Colonic mucosa (tissue), 4 donors: ENCODE results near the gene CACNB1. TPM values are rescaled to one million over a fixed set of nuclear protein-coding genes. Genes with fewer than 3 reads are reported as not detected.
"Not testable (repeated sequence)": the region's sequence is repeated elsewhere in the genome, so short reads cannot be mapped to it uniquely, and the experiment has no call there.

Experiments
- DNase-seq: peaks from one replicate; pipeline ENCODE4 v3.0.0-alpha.2; 2020
- H3K27ac ChIP-seq: fragments of 200-600 bp; one replicate; pipeline ENCODE4 v1.8.0; 2021
- H3K27me3 ChIP-seq: fragments of 200-600 bp; one replicate; pipeline ENCODE4 v1.8.0; 2021
- H3K36me3 ChIP-seq: fragments of 200-600 bp; one replicate; pipeline ENCODE4 v1.8.0; 2021
- H3K4me1 ChIP-seq: fragments of 200-600 bp; one replicate; pipeline ENCODE4 v1.8.0; 2021; ENCODE audit warnings: mild to moderate bottlenecking
- H3K4me3 ChIP-seq: fragments of 200-600 bp; one replicate; pipeline ENCODE4 v1.8.0; 2021
- H3K9ac ChIP-seq, 2 donors: one replicate each; pipeline ENCODE4 v1.7.0; 2013; ENCODE audit warnings: control low read depth in 2 of 2, low read depth in 2 of 2, low read length in 2 of 2
- H3K9me3 ChIP-seq: fragments of 200-600 bp; one replicate; pipeline ENCODE4 v1.8.0; 2021
- intact Hi-C: fragments of 100-400 bp; cut with DNase I; formaldehyde crosslinking; loops from one replicate; pipeline ENCODE4 v1.14.1; 2022
- total RNA-seq, 2 donors: library from RNA; stranded (reverse); fragmentation: NEBNext Ultra II Directional in 1 of 2; extraction: Animal tissue kit (Norgen Biotek cat#: 25700) in 1 of 2; gene quantifications; one replicate each; pipeline ENCODE4 v1.2.1, GENCODE V29; 2021
- TF ChIP-seq, protein P1 (sequence below): fragments of 200-600 bp; IDR thresholded peaks from one replicate; pipeline ENCODE4 v1.8.0; 2022; ENCODE audit warnings: antibody characterized with exemption, mild to moderate bottlenecking
- donor health status: healthy.
- donor health status: DM: no; HTN: no; CAD: no.
- donor health status: DM: no; HTN: no; CAD: no.

CACNB1 gene
- total RNA-seq, 2 donors from 2014 or later = 5.9 to 8.8 TPM

DNA sequence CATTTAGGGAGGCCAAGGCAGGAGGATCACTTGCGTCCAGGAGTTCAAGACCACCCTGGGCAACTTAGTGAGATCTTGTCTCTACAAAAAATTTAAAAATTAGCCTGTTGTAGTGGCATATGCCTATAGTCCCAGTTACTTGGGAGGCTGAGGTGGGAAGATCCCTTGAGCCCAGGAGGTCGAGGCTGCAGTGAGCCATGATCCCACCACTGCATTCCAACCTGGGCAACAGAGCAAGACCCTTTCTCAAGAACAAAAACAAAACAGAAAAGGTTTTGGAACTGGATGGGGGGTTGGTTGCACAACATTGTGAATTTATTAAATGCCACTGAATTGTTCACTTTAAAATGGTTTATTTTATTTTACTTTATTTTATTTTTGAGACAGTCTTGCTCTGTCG lies 67.3 kb downstream of the CACNB1 start:
- Histone ChIP-seq H3K27ac (no peak overlapping the region), H3K4me1 (no peaks in the 10 kb centered on the region), H3K9me3 (no peaks in the 10 kb centered on the region), H3K4me3 (no peak overlapping the region), H3K9ac (no peak overlapping the region), H3K36me3 (no peaks in the 10 kb centered on the region), H3K27me3 (no peaks in the 10 kb centered on the region)
- intact Hi-C loops = no loop called here
- TF ChIP-seq, protein P1, sequence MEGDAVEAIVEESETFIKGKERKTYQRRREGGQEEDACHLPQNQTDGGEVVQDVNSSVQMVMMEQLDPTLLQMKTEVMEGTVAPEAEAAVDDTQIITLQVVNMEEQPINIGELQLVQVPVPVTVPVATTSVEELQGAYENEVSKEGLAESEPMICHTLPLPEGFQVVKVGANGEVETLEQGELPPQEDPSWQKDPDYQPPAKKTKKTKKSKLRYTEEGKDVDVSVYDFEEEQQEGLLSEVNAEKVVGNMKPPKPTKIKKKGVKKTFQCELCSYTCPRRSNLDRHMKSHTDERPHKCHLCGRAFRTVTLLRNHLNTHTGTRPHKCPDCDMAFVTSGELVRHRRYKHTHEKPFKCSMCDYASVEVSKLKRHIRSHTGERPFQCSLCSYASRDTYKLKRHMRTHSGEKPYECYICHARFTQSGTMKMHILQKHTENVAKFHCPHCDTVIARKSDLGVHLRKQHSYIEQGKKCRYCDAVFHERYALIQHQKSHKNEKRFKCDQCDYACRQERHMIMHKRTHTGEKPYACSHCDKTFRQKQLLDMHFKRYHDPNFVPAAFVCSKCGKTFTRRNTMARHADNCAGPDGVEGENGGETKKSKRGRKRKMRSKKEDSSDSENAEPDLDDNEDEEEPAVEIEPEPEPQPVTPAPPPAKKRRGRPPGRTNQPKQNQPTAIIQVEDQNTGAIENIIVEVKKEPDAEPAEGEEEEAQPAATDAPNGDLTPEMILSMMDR = no peak
- DNase-seq = no peak

DNA sequence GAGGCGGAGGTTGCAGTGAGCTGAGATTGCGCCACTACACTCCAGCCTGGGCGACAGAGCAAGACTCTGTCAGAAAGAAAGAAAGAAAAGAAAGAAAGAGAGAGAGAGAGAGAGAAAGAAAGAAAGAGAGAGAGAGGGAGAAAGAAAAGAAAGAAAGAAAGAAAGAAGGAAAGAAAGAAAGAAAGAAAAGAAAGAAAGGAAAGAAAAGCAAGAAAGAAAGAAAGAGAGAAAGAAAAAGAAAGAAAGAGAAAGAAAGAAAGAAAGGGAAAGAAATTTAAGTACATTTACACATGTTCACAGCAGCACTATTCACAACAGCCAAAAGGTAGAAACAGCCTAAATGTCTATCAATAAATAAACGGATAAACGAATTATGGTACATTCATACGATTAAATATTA lies 67.9 kb downstream of the CACNB1 start:
- DNase-seq, H3K36me3 ChIP-seq, intact Hi-C loops, H3K9ac ChIP-seq, H3K4me3 ChIP-seq, H3K9me3 ChIP-seq, H3K4me1 ChIP-seq, H3K27ac ChIP-seq, H3K27me3 ChIP-seq: not testable (repeated sequence)

DNA sequence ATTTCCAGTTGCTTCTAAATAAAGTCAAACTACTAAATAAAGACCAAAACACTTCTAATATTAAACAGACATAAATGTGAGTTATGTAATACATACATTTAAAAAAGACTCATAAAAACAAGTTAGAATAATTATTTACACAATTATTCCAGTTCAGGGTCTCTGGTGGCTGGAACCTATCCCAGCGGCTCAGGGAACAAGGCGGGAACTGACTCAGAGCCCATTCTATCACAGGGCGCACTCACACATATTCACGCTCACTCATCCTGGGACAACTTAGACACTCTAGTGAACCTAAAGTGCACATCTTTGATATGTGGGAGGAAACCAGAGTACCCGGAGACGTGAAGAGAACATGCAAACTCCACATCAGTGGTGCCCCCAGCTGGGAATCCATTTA lies 71.0 kb downstream of the CACNB1 start:
- Histone ChIP-seq H3K27me3 (no peaks in the 10 kb centered on the region), H3K9me3 (no peaks in the 10 kb centered on the region), H3K9ac (no peak overlapping the region), H3K4me1 (no peaks in the 10 kb centered on the region), H3K36me3 (no peaks in the 10 kb centered on the region), H3K27ac (no peak overlapping the region), H3K4me3 (no peak overlapping the region)
- TF ChIP-seq, protein P1 = no peak
- intact Hi-C loops = no loop called here
- no peak for DNase-seq

DNA sequence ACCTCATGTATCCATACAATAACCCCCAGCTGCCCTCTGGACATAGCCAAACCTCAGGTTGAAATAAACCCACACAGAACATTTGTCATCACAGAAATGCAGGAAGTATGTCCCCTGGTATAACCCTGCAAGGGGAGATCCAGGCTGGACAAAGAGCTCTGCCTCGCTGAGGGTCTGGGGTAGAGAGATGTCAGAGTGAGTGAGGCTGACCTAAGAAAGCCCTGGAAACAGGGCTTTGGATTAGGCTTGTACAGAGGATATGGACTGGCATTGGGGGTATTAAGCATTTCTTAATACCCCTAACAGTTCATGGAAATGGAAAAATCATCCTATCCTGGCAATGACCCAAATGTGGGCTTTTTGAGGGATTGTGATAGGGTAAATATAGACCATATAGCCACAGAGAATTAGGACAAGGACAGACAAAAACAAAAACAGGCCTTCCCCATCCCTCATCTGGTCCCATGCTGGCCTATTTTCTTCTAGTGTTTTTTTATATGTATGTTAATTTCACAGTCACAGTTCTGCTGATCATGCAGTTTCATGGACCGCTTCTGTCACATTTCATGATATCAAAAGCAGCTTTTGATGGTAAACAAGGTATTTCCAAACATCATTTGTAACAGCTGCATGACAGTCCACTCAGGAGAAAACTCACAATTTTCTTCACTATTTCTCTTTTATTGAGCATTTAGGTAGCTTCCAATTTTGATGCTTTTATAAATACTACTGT lies 72.2 kb downstream of the CACNB1 start:
- H3K36me3 ChIP-seq = no peaks in the 10 kb centered on the region
- no peak overlapping the region for H3K27ac ChIP-seq
- H3K9me3 ChIP-seq = no peaks in the 10 kb centered on the region
- no peak overlapping the region for H3K9ac ChIP-seq
- no peak overlapping the region for H3K4me3 ChIP-seq
- no peaks in the 10 kb centered on the region for H3K27me3 ChIP-seq
- TF ChIP-seq, protein P1 = no peak
- intact Hi-C loops = no loop called here
- no peak for DNase-seq
- no peaks in the 10 kb centered on the region for H3K4me1 ChIP-seq

DNA sequence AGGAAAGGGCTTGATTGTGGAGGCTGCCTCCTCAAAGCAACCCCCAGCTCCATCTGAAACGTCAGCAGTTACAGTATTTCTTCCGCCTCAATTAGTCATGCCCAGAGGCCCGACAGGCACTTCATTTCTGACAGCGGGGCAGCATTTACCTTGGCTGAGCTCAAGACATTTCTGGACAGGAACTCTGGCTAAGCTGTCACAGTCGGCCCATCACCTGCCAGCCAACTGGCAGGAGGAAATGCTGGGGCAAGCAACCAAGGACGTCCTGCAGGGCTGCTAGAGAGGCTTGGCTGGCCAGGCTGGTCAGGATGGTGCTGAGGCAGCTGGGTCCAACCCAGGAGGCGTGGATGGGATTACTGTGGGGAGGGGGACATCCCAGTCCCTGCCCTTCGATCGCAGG lies 73.8 kb downstream of the CACNB1 start:
- DNase-seq = no peak
- Histone ChIP-seq H3K9ac (no peak overlapping the region), H3K36me3 (no peaks in the 10 kb centered on the region), H3K4me1 (no peaks in the 10 kb centered on the region), H3K27ac (no peak overlapping the region), H3K9me3 (no peaks in the 10 kb centered on the region), H3K4me3 (no peak overlapping the region), H3K27me3 (no peaks in the 10 kb centered on the region)
- intact Hi-C loops = no loop called here
- TF ChIP-seq, protein P1 = no peak

Other genes starting within 250 kb of the CACNB1 start
- gene FBXO47, start 230.3 kb downstream of the CACNB1 start, total RNA-seq = not detected
- gene PLXDC1, start 46.0 kb downstream of the CACNB1 start, total RNA-seq = 1 to 10 TPM in 1 of 2 donors, under 1 TPM in 1; 0.54 to 4.4 TPM
- gene ARL5C, start 31.5 kb downstream of the CACNB1 start, total RNA-seq = not detected
- gene RPL19, start 2.6 kb upstream of the CACNB1 start, total RNA-seq = 1,000 to 10,000 TPM; 1,557 to 1,567 TPM
- gene STAC2, start 28.3 kb upstream of the CACNB1 start, total RNA-seq = under 1 TPM; 0.11 to 0.15 TPM
- 10 to 100 TPM; 12.5 to 22.2 TPM for gene FBXL20, start 204.0 kb upstream of the CACNB1 start, total RNA-seq